LNCaP clone FGC (cell line): ENCODE results near the gene CD8B2.

ENCODE experiments used
- DNase-seq: peaks from one replicate; pipeline ENCODE4 v3.0.0-alpha.2; 2011; ENCODE audit warnings: low read depth
- H3K4me3 ChIP-seq: 2 replicates; pipeline ENCODE4 v1.5.1; 2011; ENCODE audit warnings: mild to moderate bottlenecking, low read depth, low read length, control low read depth
- TF ChIP-seq, protein P1 (sequence below): IDR thresholded peaks from 2 replicates; pipeline ENCODE4 v1.5.1; 2012; ENCODE audit warnings: mild to moderate bottlenecking; ENCODE audit not compliant: control insufficient read depth, insufficient read depth; ENCODE audit errors: extremely low read depth

The CD8B2 gene

DNA sequence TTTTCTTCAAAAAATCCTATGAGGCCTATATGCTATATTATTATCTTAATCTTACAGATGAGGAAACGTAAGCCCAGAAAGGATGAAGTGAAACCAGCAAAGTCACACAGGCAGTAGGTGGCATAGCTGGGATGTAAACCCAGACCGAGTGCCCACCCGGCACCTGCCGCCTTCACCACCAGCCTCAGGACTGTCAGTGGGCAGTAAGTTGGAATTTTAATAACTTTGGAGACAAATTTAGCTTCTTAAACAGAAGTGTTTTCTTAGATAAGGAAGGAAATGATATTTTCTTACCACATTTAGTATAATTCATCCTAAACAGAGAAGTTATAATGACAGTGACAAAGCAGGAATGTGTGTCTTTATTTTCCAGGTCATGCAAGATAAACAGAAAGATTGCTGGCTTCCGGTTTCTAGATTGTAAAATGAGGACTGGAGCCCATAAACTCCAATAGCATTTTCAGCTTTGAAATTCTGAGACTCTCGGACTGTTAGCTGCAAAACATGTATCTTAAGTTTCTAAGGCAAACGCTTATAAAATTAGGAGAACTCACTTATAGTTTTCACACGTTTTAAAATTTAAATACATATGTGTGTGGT, 59.3 kb downstream of the CD8B2 start:
- no peak for DNase-seq
- H3K4me3 ChIP-seq, result no peak overlapping the region
- TF ChIP-seq, protein P1, sequence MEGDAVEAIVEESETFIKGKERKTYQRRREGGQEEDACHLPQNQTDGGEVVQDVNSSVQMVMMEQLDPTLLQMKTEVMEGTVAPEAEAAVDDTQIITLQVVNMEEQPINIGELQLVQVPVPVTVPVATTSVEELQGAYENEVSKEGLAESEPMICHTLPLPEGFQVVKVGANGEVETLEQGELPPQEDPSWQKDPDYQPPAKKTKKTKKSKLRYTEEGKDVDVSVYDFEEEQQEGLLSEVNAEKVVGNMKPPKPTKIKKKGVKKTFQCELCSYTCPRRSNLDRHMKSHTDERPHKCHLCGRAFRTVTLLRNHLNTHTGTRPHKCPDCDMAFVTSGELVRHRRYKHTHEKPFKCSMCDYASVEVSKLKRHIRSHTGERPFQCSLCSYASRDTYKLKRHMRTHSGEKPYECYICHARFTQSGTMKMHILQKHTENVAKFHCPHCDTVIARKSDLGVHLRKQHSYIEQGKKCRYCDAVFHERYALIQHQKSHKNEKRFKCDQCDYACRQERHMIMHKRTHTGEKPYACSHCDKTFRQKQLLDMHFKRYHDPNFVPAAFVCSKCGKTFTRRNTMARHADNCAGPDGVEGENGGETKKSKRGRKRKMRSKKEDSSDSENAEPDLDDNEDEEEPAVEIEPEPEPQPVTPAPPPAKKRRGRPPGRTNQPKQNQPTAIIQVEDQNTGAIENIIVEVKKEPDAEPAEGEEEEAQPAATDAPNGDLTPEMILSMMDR, result no peak

DNA sequence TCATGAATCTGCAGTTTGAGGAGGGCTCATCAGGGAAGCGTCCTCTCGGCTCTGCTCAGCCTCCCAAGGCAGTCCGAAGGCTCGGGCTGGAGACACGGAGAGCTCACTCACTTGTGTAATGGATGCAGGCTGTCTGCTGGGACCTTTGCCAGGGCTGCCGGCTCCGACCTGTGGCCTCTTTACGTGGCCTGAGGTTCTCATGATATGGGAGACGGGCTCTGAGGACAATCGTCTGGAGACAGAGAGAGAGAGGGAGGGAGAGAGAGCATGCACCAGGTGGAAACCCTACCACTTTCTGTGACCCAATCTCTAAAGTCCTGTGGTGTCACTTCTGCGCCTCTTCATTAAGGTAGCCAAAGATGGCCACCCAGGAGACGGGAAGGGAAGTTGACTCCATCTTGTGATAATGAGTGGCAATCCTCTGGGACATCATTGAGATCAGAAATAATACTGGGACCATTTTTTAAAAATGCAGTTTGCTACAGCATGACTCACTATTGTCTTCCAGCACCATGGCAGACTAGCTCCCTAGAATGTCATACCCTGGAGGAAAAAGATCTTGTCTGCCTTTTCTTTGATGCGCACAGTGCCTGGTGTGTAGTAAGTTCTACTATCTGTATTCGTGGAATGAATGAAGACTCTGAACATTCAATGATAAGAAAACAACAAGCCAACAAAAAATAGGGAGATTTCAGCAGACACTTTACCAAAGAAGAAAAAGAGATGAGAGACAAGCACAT, 60.2 kb downstream of the CD8B2 start:
- TF ChIP-seq, protein P1, result no peak
- H3K4me3 ChIP-seq, result no peak overlapping the region
- DNase-seq, result no peak

DNA sequence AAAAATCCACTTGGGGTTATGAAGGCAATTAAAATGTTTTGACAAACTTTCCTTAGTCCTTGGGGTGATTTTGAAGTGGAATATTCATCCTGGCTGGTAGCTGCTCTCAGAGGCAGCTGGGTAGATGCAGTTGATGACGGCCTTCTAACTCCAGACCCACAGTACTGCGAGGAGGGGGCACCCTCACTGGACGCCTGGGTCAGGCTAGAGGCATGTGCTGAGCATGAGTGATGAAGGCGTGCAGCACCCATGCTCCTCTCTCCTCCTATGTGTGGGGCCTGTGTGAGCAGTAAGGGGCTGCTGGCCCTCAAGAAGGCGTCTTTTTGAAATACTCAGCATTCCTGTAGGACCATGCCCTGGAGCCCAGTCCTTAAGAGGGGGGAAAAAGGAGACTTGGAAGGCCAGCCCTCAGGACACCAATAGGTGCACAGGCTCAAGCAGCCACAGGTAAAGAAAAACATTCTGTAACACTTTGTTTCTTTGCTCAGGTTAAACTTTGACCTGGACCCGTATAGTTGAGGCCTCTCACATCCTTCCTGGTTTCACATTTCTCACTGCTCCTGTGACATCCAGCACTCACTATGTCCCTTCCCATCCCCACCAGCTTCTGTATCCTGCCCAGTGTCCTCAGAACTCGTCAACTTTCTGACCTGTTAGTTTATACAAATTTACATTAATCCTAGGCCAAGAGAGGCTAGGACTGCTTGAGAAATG, 64.4 kb downstream of the CD8B2 start:
- DNase-seq, result no peak
- TF ChIP-seq, protein P1, result no peak
- H3K4me3 ChIP-seq, result no peak overlapping the region

DNA sequence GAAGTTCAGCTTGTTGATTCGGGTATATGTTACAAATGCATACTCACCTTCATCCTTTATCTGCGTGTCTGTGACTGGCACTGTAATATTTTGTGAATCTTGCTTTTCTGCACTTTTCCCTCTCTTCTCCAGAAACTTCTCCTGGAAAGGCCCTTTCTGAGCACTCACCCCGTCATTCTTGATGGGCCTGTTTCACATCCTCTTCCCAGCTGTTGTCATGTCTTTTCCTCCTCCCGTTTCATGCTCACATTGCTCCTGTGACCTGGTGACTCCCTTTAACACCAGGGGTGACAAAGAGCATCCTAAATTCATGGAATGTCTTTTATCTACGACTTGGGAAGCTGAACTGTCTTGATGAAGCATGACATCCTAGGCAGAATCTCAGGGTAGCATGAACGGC, 65.8 kb downstream of the CD8B2 start:
- no peak overlapping the region for H3K4me3 ChIP-seq
- TF ChIP-seq, protein P1, result no peak
- no peak for DNase-seq

DNA sequence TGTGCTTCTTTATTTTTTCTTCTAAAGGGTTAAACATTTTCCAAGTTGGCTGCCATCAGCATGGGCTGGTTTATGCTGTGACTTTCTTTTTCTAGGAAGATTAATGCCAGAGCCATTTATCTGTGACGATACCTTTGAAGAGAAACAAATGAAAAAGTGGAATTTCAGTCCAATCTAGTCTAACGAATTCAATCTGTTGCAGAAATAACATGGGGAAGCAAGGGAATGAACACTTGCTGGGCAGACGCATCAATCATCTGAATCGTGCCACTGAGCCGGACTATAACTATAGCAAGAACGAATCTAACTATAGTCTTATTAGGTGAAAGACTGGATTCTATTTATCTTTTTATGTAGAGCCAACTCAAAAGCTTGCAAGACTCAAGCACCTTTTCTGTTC, 66.2 kb downstream of the CD8B2 start:
- no peak overlapping the region for H3K4me3 ChIP-seq
- DNase-seq, result no peak
- TF ChIP-seq, protein P1, result no peak

DNA sequence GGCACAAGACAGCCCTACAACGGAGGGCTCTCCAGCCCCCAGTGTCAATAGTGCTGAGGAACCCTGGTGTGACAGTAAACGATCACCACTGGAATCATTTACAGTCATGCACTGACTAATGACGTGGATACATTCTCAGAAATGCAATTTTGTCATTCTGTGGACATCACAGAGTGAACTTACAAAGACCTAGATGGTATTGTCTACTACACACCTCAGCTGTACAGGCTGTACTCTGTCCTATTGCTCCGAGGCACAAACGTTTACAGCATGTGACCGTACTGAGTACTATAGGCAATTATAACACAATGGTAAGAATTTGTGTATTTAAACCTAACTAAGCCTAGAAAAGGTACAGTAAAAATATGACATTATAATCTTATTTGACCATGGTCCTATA, 67.2 kb downstream of the CD8B2 start:
- DNase-seq, result no peak
- no peak overlapping the region for H3K4me3 ChIP-seq
- TF ChIP-seq, protein P1, result no peak
